HG02943 (cell line): ENCODE data around the gene SNRNP40.

ENCODE experiments used
- ATAC-seq: cut with Tn5 transposase; IDR thresholded peaks from one replicate; pipeline ENCODE4 v1.9.1; 2021; ENCODE audit warnings: mild to moderate bottlenecking, low read depth, moderate library complexity; ENCODE audit not compliant: unreplicated experiment

Gene SNRNP40

GRCh38 chr1:31234123-31234708 is 62.4 kb downstream of the SNRNP40 start:
- ATAC-seq: no peak

- ATAC-seq: no peak
These were observed 63.9 kb downstream of the SNRNP40 start for GRCh38 chr1:31232689-31233088.

GRCh38 chr1:31231802-31232201 is 64.8 kb downstream of the SNRNP40 start:
- ATAC-seq: no peak

GRCh38 chr1:31230378-31230777 is 66.2 kb downstream of the SNRNP40 start:
- no peak for ATAC-seq

- ATAC-seq: no peak
These were observed 67.6 kb downstream of the SNRNP40 start for GRCh38 chr1:31228986-31229385.

GRCh38 chr1:31227891-31228568 is 68.6 kb downstream of the SNRNP40 start:
- ATAC-seq: no peak

GRCh38 chr1:31224068-31224467 is 72.5 kb downstream of the SNRNP40 start:
- ATAC-seq: no peak

DNA sequence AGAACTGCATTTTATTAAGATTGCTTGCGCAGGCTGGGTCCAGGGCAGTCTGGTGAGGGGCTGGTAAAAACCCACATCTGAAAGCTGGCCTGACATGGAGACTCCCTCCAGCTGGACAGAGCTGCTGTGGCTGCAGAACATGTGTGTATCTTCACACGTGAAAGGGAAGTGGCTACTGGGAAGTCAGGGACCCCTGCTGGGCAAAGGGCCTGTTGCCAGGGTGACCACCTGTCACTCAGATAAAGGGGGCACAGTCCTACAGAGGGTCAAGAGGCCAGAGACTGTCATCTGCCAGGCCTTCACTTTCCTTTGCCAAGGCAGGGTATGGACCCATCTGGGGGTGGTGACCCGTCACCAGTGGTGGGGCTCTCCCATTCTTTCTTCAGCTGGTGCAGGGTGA is 74.4 kb downstream of the SNRNP40 start:
- ATAC-seq: no peak

GRCh38 chr1:31221072-31221471 is 75.5 kb downstream of the SNRNP40 start:
- no peak for ATAC-seq

- no peak for ATAC-seq
These were observed 77.1 kb downstream of the SNRNP40 start for GRCh38 chr1:31219489-31219888.

DNA sequence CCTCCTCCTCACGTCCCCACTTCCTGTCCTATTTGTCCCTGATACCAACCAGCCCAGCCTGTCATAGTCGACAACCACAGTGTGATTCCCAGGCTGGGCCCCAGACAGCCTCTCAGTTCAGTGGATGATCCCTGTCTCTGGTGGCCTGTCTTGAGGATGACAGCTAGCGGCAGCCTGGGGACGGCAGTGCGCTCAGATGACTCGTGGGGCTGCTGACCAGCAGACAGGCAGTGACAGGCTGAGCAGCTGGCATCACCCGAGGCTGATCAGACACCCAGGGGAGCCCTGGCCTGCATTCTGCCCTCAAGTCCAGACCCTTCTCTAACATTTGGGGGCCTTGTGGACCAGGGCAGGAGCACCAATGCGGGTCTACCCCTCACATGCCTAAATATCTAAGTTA is 77.9 kb downstream of the SNRNP40 start:
- no peak for ATAC-seq

- no peak for ATAC-seq
These were observed 80.6 kb downstream of the SNRNP40 start for GRCh38 chr1:31216016-31216415.

DNA sequence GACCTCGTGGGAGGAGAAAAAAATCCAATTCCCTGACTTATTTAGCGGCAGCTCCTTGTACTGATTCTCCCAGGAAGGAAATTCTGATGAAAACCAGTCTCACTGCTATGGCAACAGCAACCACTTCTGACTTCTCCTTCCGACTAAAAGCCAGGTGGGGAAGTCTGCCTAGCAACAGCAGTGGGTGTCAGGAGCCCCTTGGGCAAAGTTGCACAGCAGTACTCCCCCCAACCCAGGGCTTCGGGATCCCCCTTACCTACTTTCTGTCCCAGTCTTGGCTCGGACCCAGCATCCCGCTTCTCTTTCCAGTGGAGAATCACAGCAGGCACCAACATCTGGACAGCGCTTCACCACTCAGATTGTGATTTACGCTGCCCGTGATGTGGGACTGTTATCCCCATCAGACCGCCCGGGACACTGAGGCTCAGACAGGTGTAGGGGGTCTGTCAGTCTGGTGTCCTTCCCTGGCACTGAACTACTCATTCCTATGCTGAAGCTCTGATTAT is 81.5 kb downstream of the SNRNP40 start:
- no peak for ATAC-seq

- no peak for ATAC-seq
These were observed 82.1 kb downstream of the SNRNP40 start for GRCh38 chr1:31214316-31215064.
